GM12865 (cell line): ENCODE data around the gene PTPRJ.

Experiments used
- DNase-seq: peaks from one replicate; pipeline ENCODE4 v3.0.0; 2010; ENCODE audit warnings: low read depth
- H3K4me3 ChIP-seq: 2 replicates; pipeline ENCODE4 v1.5.1; 2011; ENCODE audit warnings: mild to moderate bottlenecking, low read depth, low read length, control low read depth
- CTCF ChIP-seq: IDR thresholded peaks from 2 replicates; pipeline ENCODE4 v1.5.1; 2011; ENCODE audit warnings: low read length, control low read depth, low read depth, inconsistent platforms; ENCODE audit not compliant: insufficient read depth; ENCODE audit errors: missing control alignments

PTPRJ gene

DNA sequence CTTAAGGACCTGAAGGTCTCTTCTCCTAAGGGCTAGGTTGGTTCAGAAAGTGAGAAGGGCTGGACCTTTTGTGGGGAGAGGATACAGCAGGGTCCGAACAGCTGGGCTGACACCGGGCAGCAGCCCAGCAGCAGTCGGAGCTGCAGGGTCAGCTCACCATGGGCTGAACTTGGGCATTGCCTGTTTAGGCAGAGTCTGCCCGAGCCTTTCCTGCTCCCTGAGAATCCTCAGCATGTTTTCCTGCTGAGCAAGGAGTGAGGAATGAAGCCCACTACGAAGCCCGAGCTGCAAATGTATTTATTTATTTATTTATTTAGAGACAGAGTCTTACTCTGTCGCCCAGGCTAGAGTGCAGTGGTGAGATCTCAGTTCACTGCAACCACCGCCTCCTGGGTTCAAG lies 83.9 kb downstream of the PTPRJ start:
- DNase-seq, result no peak
- no peak for TF ChIP-seq CTCF
- no peak overlapping the region for H3K4me3 ChIP-seq

GRCh38 chr11:48066881-48067800 lies 86.8 kb downstream of the PTPRJ start:
- DNase-seq, result no peak
- H3K4me3 ChIP-seq, result no peak overlapping the region
- TF ChIP-seq CTCF, result no peak

- no peak for TF ChIP-seq CTCF
- no peak for DNase-seq
- H3K4me3 ChIP-seq, result no peak overlapping the region
Measured at GRCh38 chr11:48073031-48073861, 92.9 kb downstream of the PTPRJ start.

GRCh38 chr11:48074425-48075181 lies 94.2 kb downstream of the PTPRJ start:
- DNase-seq, result no peak
- H3K4me3 ChIP-seq, result no peak overlapping the region
- no peak for TF ChIP-seq CTCF

DNA sequence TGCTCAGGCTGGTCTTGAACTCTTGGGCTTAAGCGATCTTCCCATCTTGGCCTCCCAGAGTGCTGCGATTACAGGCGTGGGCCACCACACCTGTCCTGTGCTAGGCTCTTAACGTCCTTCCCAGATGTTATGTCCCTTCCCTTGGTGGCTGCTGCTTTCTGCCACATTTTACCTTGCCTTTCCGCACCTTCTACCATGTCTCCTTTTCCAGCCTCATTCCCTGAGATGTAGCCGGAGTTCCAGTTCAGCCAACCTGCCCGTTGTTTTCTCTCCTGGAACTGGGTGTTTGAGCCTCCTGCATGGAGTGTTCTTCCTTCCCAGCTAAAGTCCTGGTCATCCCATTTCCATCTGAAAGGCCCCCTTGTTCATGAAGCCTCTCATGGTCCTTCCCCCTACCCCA lies 95.3 kb downstream of the PTPRJ start:
- no peak for TF ChIP-seq CTCF
- H3K4me3 ChIP-seq, result no peak overlapping the region
- no peak for DNase-seq

DNA sequence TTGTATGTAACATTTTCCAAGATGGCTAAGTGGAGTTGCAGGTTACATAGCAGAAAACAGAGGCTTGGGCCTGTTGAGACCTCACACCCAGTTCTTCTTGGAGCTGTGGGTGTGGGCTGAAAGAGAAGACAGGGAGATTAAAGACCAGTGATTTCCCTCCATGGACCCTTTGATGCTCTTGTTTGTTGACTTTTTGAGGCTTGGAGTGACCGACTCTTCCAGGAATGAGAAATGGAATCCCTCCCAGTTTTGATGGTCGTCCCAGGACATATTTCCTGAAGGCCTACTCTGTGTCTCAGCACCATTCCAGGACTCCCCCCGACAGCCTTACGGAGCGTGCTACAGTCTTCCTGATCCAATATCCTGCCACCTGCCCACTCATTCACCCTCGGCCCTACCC lies 96.9 kb downstream of the PTPRJ start:
- no peak for DNase-seq
- no peak overlapping the region for H3K4me3 ChIP-seq
- TF ChIP-seq CTCF, result no peak
